C4-2B (cell line): Measurements from ENCODE around the gene URAD.

Source experiments
- H3K27ac ChIP-seq: fragments of 450-650 bp; 2 replicates; pipeline ENCODE4 v1.5.1; 2017
- ZFX ChIP-seq: fragments of 450-650 bp; IDR thresholded peaks from 2 replicates; pipeline ENCODE4 v1.6.1; 2017
- TF ChIP-seq, protein P1 (sequence below): fragments of 450-650 bp; conservative IDR thresholded peaks from 2 replicates; pipeline ENCODE4 v1.5.1; 2017; ENCODE audit warnings: mild to moderate bottlenecking

URAD gene

DNA sequence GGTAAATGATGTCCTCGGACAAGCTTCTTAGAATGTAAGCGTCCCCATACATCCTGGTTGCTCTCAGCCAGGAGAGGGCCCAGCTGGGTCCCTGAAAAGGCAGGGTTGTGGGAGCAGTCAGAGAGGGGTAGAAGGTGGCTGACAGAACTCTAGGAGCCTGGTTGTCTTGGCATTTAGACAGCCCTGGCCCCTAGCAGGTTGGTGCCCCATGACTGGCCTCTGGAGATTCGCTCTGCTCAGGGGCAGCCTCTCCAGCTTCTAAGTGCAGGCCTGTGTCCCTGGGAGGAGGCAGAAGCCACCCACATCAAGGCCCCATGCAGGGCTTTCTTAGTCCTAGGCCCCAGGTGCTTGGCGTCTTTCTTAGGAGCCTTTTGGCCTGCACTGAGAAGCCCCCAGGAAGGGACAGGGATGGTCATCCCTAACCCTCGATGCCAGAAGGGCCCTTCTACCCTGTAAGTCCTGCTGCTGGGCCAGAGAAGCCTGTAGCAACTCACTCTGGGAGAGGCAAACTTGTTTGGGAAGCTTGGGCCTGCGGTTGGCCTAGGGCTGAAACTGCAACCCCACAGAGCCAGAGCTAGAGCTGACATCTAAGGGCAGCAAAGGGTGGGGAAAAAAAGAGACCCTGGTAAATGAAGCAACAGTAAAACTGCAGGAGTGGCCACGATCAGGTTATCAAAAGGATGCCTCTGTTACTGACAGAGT lies 16.6 kb downstream of the URAD start:
- H3K27ac ChIP-seq, result no peak overlapping the region
- TF ChIP-seq, protein P1, sequence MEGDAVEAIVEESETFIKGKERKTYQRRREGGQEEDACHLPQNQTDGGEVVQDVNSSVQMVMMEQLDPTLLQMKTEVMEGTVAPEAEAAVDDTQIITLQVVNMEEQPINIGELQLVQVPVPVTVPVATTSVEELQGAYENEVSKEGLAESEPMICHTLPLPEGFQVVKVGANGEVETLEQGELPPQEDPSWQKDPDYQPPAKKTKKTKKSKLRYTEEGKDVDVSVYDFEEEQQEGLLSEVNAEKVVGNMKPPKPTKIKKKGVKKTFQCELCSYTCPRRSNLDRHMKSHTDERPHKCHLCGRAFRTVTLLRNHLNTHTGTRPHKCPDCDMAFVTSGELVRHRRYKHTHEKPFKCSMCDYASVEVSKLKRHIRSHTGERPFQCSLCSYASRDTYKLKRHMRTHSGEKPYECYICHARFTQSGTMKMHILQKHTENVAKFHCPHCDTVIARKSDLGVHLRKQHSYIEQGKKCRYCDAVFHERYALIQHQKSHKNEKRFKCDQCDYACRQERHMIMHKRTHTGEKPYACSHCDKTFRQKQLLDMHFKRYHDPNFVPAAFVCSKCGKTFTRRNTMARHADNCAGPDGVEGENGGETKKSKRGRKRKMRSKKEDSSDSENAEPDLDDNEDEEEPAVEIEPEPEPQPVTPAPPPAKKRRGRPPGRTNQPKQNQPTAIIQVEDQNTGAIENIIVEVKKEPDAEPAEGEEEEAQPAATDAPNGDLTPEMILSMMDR, result no peak
- TF ChIP-seq ZFX, result no peak

DNA sequence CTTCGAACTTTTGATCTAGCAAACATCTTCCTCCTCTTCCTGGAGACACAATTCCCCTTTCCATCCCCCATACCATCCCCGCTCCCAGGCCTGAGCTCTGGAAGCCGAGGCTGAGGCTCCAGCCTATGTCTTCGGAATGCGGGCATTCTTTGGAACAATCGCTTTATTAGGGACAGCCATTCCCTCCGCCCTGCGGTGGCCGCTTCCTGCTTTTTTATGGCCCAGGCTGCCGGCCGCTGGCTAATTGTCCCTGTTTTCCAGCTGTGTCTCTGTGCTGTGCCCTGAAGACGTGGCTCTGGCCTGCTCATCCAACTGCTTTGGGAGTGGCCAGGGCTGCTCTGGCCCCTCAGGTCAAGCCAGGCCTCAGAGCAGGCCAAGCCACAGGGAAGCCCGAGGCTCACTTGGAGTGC lies 17.3 kb downstream of the URAD start:
- TF ChIP-seq, protein P1, result no peak
- no peak for TF ChIP-seq ZFX
- H3K27ac ChIP-seq, result no peak overlapping the region

DNA sequence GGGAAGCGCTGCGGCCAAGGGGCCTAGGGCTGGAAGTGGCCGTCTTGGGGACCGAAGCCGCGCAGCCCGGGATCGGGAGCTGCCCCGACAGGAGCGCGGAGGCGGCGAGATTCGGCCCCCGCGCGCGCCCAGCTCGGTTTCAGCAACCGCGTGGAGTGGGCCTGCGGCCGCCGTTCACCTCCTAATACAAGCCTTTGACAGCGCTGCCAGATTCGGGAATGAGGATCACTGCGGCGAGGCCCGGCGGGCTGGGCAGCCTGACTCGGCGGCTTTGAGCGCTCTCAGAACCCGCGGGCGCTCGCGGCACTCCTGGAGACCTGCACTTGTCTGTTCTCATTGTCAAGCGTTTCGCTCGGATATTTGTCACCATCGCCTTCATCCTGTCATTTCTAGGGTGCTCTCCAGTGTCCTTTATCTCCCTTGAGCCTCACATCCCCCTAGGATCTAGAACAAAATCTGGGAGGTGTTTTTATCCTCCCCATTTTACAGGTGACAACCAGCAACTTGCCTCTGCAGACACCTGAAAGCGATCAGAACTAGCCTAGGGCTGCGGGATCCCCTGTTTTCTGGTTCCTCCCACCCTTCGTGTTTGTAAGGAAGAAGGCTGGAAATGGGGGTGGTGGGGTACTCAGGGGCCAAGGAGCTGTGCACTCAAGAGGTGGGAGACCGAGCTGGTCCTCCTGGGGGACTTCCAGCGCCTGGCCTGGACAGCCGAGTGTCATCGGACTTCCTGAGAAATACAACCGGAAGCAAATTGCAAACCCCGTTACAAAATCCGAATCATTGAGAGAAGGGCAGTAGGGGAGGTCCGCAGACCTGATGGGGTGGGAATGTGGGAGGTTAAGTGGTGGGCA lies 17.9 kb downstream of the URAD start:
- TF ChIP-seq ZFX, result no peak
- TF ChIP-seq, protein P1, result no peak
- H3K27ac ChIP-seq, result no peak overlapping the region

DNA sequence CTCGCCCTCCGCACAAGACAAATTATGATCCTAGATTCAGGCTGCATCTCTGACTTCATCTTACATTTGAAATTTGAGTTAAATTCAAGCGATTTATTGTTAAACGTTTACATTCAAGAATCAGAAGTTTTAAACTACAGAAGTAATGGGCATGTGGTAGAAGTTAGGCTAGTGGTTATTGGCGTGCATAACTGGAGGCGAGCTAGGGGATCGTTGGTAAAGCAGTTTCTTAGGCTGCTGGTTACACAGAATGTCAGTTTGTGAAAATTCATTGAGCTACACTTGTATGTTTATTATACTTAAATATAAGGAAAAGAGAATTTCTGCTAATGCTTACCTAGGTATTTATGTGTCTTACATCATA lies 18.6 kb downstream of the URAD start:
- H3K27ac ChIP-seq, result no peak overlapping the region
- no peak for TF ChIP-seq ZFX
- TF ChIP-seq, protein P1, result no peak

DNA sequence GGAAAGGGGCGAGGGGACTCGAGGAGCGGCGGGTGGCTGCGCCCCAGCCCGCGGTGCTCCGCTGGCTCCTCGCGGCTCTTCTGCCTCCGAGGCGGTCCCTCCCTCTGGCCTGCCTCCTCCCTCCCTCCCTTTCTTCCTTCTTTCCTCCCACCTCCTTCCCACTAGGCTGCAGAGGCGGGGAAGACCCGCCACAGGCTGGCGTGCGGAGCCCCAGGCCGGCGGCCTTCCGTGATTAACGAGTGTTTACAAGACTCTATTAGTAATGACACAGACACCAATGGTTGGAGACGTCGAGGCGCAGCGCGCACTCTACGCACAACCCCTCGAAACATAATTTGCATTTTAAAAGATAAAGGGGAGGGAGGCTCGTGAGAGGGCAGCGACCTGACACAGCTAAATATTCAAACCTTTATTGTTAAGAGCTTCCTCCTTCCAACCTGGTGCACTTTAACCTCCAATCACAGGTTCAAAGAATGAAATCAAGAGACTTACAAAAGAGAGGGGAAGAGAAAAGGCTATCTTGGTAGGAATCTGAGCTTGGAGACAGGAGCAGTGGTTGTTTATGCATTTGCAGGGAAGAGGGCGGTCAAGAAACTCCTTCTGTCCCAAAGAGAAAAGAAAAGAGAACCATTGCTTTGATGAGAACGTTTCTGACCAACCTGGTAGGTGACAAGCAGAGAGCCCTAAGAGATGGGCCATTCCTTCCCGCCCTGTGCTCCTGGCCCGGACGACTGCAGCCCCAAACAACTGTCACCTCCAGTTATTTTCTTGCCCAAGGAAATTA lies 19.2 kb downstream of the URAD start, which contains the start of gene CDX2:
CDX2 (minus strand) TSS at position 234 of the 784 bp plus-strand sequence. CDS start 309 bp downstream, outside the sequence.
- no peak within 1 kb of the TSS for H3K27ac ChIP-seq
- TF ChIP-seq, protein P1, result no peak
- no peak for TF ChIP-seq ZFX

DNA sequence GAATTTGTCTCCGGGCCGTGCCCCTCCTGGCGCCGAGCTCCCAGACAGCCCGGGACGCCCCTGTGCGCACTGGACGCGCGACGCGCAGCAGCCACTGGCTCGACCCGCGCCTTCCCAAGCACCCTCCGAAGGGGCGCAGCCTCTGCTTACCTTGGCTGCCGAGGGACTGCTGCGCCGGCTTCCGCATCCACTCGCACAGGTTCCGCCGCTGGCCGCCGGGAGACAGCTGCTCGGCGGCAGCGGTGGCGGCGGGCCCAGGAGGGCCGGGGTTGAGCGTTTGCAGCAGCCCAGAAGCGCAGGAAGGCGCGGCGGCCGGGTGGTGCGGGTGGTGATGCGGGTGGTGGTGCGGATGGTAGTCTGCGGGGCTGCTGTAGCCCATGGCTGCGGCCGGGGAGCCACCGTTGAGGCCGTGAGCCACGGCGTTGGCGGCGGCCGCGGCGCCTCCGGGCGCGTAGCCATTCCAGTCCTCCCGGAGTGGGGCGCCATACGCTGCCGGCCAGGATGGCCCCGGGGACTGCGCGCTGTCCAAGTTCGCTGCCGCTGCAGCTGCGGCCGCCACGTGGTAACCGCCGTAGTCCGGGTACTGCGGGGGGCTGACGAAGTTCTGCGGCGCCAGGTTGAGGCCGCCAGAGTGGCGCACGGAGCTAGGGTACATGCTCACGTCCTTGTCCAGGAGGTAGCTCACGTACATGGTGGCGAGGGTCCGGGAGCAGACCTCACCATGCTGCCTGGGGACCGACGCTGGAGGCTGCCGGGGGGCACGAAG lies 20.0 kb downstream of the URAD start:
- no peak overlapping the region for H3K27ac ChIP-seq
- no peak for TF ChIP-seq ZFX
- TF ChIP-seq, protein P1, result no peak
